CD4-positive, alpha-beta T cell (primary cell): ENCODE results near the gene SLC7A4. TPM values are rescaled to one million over a fixed set of nuclear protein-coding genes. Genes with fewer than 3 reads are reported as not detected.

Experiments
- ATAC-seq: fragments of 200-7000 bp; cut with Tn5 transposase; one replicate; pipeline ENCODE4 v1.10.0; 2022; ENCODE audit warnings: mild to moderate bottlenecking; ENCODE audit not compliant: poor library complexity
- CTCF ChIA-PET: fragments of 350-600 bp; sonication (Branson Sonifier 250); formaldehyde crosslinking; loops from one replicate; lab custom pipeline; 2021; ENCODE audit warnings: antibody characterized with exemption, inconsistent platforms; lab: Charles Lee
- POLR2A ChIA-PET: fragments of 350-600 bp; sonication (Branson Sonifier 250); formaldehyde crosslinking; loops from one replicate; lab custom pipeline; 2021; ENCODE audit warnings: antibody characterized with exemption, inconsistent platforms; lab: Charles Lee
- DNase-seq, 14 experiments: peaks; one replicate each; pipeline ENCODE4 v3.0.0-alpha.2; 2013 to 2020; ENCODE audit warnings: mixed read lengths in 2 of 14
- H3K27ac ChIP-seq, 2 donors: one replicate each; pipeline versions ENCODE4 v1.5.1 to v1.7.0; 2013; ENCODE audit warnings: low read length in 2 of 2, low read depth in 1 of 2, mild to moderate bottlenecking in 1 of 2
- H3K27me3 ChIP-seq, 2 experiments: 1 replicate in 1 of 2; 2 replicates in 1 of 2; pipeline versions ENCODE4 v1.6.1 to v1.7.0; 2013; ENCODE audit warnings: low read length in 2 of 2, control low read depth in 1 of 2, mild to moderate bottlenecking in 1 of 2, moderate library complexity in 1 of 2; ENCODE audit not compliant: insufficient read depth in 2 of 2, control insufficient read depth in 1 of 2
- H3K36me3 ChIP-seq: one replicate; pipeline ENCODE4 v1.6.1; 2013; ENCODE audit warnings: low read length, control low read depth; ENCODE audit not compliant: insufficient read depth
- H3K4me1 ChIP-seq: one replicate; pipeline ENCODE4 v1.6.1; 2013; ENCODE audit warnings: low read length, control low read depth; ENCODE audit not compliant: insufficient read depth
- H3K4me3 ChIP-seq: one replicate; pipeline ENCODE4 v1.5.1; 2013; ENCODE audit warnings: mild to moderate bottlenecking, low read length, moderate library complexity
- H3K9me3 ChIP-seq, 2 experiments: 1 replicate in 1 of 2; 2 replicates in 1 of 2; pipeline versions ENCODE4 v1.6.1 to v1.7.0; 2013; ENCODE audit warnings: low read length in 2 of 2, mild to moderate bottlenecking in 2 of 2, control low read depth in 1 of 2, moderate library complexity in 1 of 2; ENCODE audit not compliant: control insufficient read depth in 1 of 2, insufficient read depth in 1 of 2
- H3K27ac Mint-ChIP-seq: one replicate; pipeline ENCODE4 v1.8.0; 2020; ENCODE audit warnings: mixed read lengths
- H3K27me3 Mint-ChIP-seq: one replicate; pipeline ENCODE4 v1.8.0; 2021; ENCODE audit warnings: mixed read lengths
- H3K36me3 Mint-ChIP-seq: one replicate; pipeline ENCODE4 v1.8.0; 2021; ENCODE audit warnings: low read depth, mixed read lengths
- H3K4me1 Mint-ChIP-seq: one replicate; pipeline ENCODE4 v1.8.0; 2021; ENCODE audit warnings: low read depth, mixed read lengths
- H3K4me3 Mint-ChIP-seq: one replicate; pipeline ENCODE4 v1.8.0; 2020; ENCODE audit warnings: mild to moderate bottlenecking, mixed read lengths
- H3K9me3 Mint-ChIP-seq: one replicate; pipeline ENCODE4 v1.8.0; 2020; ENCODE audit warnings: mixed read lengths
- intact Hi-C, 2 experiments: fragments of 100-400 bp; cut with DNase I in 1 of 2; cut with micrococcal nuclease in 1 of 2; formaldehyde crosslinking; loops; one replicate each; pipeline versions ENCODE4 v1.15.1 to v1.9.0; 2023 to 2025; cut with DNase I, micrococcal nuclease
- total RNA-seq, 174 experiments: library from RNA in 2 of 174; stranded (reverse) in 2 of 174; gene quantifications; one replicate each; pipeline ENCODE4 v1.2.3 and lab custom pipeline; 2021 to 2026
- TF ChIP-seq, protein P1 (sequence below): fragments of 200-600 bp; IDR thresholded peaks from one replicate; pipeline ENCODE4 v1.8.0; 2022; ENCODE audit warnings: antibody characterized with exemption, mild to moderate bottlenecking

SLC7A4 gene
- total RNA-seq, 2 experiments from 2014 or later, result not detected

DNA sequence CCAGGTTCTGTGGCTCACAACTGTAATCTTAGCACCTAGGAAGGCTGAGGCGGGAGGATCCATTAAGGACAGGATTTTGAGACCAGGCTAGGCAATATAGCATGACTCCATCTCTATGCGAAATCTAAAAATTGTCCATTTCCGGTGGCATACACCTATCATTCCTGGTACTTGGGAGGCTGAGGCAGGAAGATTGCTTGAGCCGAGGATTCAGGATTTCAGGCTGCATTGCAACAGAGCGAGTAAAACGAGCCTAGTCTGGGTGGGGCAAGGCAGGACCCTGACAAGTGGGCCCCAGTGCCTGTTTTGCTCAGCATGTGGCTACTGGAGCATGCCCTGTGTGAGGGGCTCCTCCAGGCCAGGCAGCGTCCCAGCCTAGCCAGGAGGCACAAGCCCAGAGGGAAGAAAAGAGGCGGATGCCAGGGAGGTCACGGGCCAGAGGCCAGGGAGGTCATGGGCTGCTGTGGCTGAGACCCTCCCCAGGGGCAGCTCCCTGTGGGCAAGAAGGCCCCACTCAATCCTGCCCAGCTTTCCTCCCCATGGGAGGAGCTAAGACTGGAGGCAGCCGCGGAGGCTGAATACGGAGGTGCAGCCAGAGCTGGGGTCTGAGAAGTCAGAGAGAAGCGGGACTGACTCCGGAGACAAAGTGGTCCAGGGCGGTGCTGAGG is 21.8 kb upstream of the SLC7A4 start:
- no peaks in the 10 kb centered on the region for H3K36me3 ChIP-seq
- H3K9me3 Mint-ChIP-seq, result no peaks in the 10 kb centered on the region
- no peaks in the 10 kb centered on the region for H3K27me3 ChIP-seq
- DNase-seq, result no peak
- no peak overlapping the region for H3K4me3 ChIP-seq
- peaks cover 15% of the 10 kb centered on the region for H3K4me1 Mint-ChIP-seq
- intact Hi-C loops, result no loop called here
- no peak overlapping the region for H3K27ac ChIP-seq
- ATAC-seq, result no peak
- ChIA-PET POLR2A (no interaction called here), CTCF (no interaction called here)
- TF ChIP-seq, protein P1, sequence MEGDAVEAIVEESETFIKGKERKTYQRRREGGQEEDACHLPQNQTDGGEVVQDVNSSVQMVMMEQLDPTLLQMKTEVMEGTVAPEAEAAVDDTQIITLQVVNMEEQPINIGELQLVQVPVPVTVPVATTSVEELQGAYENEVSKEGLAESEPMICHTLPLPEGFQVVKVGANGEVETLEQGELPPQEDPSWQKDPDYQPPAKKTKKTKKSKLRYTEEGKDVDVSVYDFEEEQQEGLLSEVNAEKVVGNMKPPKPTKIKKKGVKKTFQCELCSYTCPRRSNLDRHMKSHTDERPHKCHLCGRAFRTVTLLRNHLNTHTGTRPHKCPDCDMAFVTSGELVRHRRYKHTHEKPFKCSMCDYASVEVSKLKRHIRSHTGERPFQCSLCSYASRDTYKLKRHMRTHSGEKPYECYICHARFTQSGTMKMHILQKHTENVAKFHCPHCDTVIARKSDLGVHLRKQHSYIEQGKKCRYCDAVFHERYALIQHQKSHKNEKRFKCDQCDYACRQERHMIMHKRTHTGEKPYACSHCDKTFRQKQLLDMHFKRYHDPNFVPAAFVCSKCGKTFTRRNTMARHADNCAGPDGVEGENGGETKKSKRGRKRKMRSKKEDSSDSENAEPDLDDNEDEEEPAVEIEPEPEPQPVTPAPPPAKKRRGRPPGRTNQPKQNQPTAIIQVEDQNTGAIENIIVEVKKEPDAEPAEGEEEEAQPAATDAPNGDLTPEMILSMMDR, result no peak
- no peaks in the 10 kb centered on the region for H3K27me3 Mint-ChIP-seq
- no peak overlapping the region for H3K27ac Mint-ChIP-seq
- H3K9me3 ChIP-seq, result no peaks in the 10 kb centered on the region
- no peaks in the 10 kb centered on the region for H3K36me3 Mint-ChIP-seq
- no peak overlapping the region for H3K4me3 Mint-ChIP-seq
- peaks cover 18% of the 10 kb centered on the region for H3K4me1 ChIP-seq

DNA sequence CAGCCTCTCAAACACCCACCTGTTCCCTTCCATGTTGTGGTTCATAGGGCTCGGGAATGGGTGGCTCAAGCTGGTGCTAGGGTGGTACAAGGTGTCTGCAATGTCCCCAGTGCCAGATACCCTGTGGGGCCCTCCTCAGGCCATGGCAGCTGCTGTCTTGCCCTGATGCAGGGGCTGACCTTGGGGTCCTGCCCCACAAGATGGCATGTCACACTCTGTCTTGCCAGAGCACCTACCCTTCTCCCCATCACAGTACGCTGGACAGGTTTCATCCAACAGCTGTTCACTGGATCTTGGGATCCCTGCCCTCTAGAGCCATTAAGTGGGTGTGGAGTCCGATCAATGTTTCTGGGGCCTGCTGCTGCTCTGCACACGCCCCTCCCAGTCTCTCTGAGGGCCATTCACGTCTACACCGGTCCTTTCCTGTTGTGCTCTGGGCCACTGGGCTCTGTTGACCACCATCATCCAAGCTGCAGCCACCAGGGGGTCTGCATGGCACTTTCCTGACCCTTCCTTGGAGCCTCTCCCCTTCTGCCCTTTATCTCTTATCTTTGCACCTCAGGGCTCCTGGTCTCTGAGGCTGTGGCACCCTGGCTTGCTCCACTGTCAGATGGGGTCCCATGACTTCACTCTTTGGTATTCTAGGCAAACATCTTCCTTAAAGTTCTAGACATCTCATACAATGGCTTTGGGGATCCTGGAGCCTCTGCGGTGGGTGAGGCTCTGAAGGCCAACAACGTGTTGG is 20.5 kb upstream of the SLC7A4 start:
- DNase-seq, result no peak
- Mint-ChIP-seq H3K4me3 (no peak overlapping the region), H3K36me3 (no peaks in the 10 kb centered on the region), H3K9me3 (no peaks in the 10 kb centered on the region), H3K4me1 (peaks cover 15% of the 10 kb centered on the region), H3K27ac (no peak overlapping the region), H3K27me3 (no peaks in the 10 kb centered on the region)
- ChIA-PET CTCF (no interaction called here), POLR2A (no interaction called here)
- Histone ChIP-seq H3K36me3 (no peaks in the 10 kb centered on the region), H3K27me3 (no peaks in the 10 kb centered on the region), H3K27ac (no peak overlapping the region), H3K4me1 (peaks cover 18% of the 10 kb centered on the region), H3K9me3 (no peaks in the 10 kb centered on the region), H3K4me3 (no peak overlapping the region)
- intact Hi-C loops, result no loop called here
- TF ChIP-seq, protein P1, result no peak
- ATAC-seq, result no peak

DNA sequence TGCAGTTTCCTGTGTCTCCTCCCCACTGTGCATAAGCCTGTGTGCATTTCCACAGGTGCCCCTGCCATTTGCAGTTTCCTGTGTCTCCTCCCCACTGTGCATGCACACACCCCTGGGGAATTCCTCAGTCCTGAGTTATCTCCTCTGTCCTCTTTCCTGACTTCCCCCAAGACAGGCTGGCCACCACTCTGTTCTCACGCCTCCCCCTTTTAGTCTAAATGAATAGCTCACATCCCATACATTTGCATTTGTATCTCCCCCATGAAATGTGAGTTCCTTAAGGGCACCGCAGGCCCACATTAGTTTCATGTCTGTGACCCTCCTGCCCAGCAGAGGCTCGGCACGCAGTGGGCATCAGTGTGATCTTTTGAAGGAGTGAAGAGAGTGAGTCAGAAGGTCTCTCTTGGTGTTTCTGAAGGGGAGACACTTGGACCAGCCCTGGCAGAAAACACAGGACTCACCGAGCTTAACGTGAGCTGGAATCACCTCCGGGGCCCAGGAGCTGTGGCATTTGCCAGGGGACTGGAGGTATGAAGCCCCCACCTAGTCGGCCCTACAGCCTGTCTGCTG is 19.6 kb upstream of the SLC7A4 start:
- Histone ChIP-seq H3K27ac (no peak overlapping the region), H3K27me3 (no peaks in the 10 kb centered on the region), H3K36me3 (no peaks in the 10 kb centered on the region), H3K4me3 (no peak overlapping the region), H3K4me1 (peaks cover 18% of the 10 kb centered on the region), H3K9me3 (no peaks in the 10 kb centered on the region)
- H3K36me3 Mint-ChIP-seq, result no peaks in the 10 kb centered on the region
- ChIA-PET POLR2A (no interaction called here), CTCF (no interaction called here)
- TF ChIP-seq, protein P1, result no peak
- H3K27me3 Mint-ChIP-seq, result no peaks in the 10 kb centered on the region
- intact Hi-C loops, result no loop called here
- no peaks in the 10 kb centered on the region for H3K9me3 Mint-ChIP-seq
- H3K4me3 Mint-ChIP-seq, result no peak overlapping the region
- DNase-seq (no peak), ATAC-seq (no peak)
- no peak overlapping the region for H3K27ac Mint-ChIP-seq
- peaks cover 15% of the 10 kb centered on the region for H3K4me1 Mint-ChIP-seq
